Astrocyte (in vitro differentiated cells and primary cell): Measurements from ENCODE around the gene MGAT5. TPM values are rescaled to one million over a fixed set of nuclear protein-coding genes. Genes with fewer than 3 reads are reported as not detected.

Experiments used
- DNase-seq: peaks from one replicate; pipeline ENCODE4 v3.0.0-alpha.2; 2010; ENCODE audit warnings: low read depth
- FAIRE-seq: peaks from 2 replicates; lab custom pipeline; 2011; peaks lifted over from hg19 to GRCh38; lab: Jason Lieb, UNC
- H2AFZ ChIP-seq: 2 replicates; pipeline ENCODE4 v1.6.0; 2012; ENCODE audit warnings: low read depth, low read length, inconsistent platforms
- H3K27ac ChIP-seq: 2 replicates; pipeline ENCODE4 v1.5.1; 2011; ENCODE audit warnings: low read depth, low read length, inconsistent platforms
- H3K27me3 ChIP-seq: 2 replicates; pipeline ENCODE4 v1.6.0; 2011; ENCODE audit warnings: low read length, inconsistent platforms; ENCODE audit not compliant: insufficient read depth
- H3K36me3 ChIP-seq: 2 replicates; pipeline ENCODE4 v1.5.1; 2011; ENCODE audit warnings: low read length, inconsistent platforms; ENCODE audit not compliant: insufficient read depth
- H3K4me1 ChIP-seq: 2 replicates; pipeline ENCODE4 v1.5.1; 2011; ENCODE audit warnings: low read length, inconsistent platforms; ENCODE audit not compliant: insufficient read depth
- H3K4me2 ChIP-seq: 2 replicates; pipeline ENCODE4 v1.6.0; 2012; ENCODE audit warnings: low read length, inconsistent platforms
- H3K4me3 ChIP-seq: 2 replicates; pipeline ENCODE4 v1.5.1; 2011; ENCODE audit warnings: low read depth, mild to moderate bottlenecking, low read length, inconsistent platforms; ENCODE audit not compliant: insufficient read depth
- H3K79me2 ChIP-seq: 2 replicates; pipeline ENCODE4 v1.6.0; 2012; ENCODE audit warnings: mild to moderate bottlenecking, low read length, inconsistent platforms; ENCODE audit not compliant: insufficient read depth
- H3K9ac ChIP-seq: 2 replicates; pipeline ENCODE4 v1.6.0; 2012; ENCODE audit warnings: mild to moderate bottlenecking, low read length, inconsistent platforms
- H3K9me3 ChIP-seq: 2 replicates; pipeline ENCODE4 v1.5.1; 2012; ENCODE audit warnings: low read depth, mild to moderate bottlenecking, low read length, inconsistent platforms; ENCODE audit not compliant: insufficient read depth
- H4K20me1 ChIP-seq: 2 replicates; pipeline ENCODE4 v1.6.0; 2012; ENCODE audit warnings: low read length, inconsistent platforms; ENCODE audit not compliant: insufficient read depth
- H3K27ac Mint-ChIP-seq: one replicate; pipeline ENCODE4 v1.8.0; 2021; ENCODE audit warnings: mild to moderate bottlenecking, mixed read lengths; ENCODE audit not compliant: unreplicated experiment
- H3K27me3 Mint-ChIP-seq: one replicate; pipeline ENCODE4 v1.8.0; 2021; ENCODE audit warnings: low read depth, mixed read lengths; ENCODE audit not compliant: unreplicated experiment
- H3K36me3 Mint-ChIP-seq: one replicate; pipeline ENCODE4 v1.8.0; 2021; ENCODE audit warnings: low read depth, mixed read lengths; ENCODE audit not compliant: unreplicated experiment
- H3K4me1 Mint-ChIP-seq: one replicate; pipeline ENCODE4 v1.8.0; 2021; ENCODE audit warnings: low read depth, mixed read lengths; ENCODE audit not compliant: unreplicated experiment
- H3K4me3 Mint-ChIP-seq: one replicate; pipeline ENCODE4 v1.8.0; 2021; ENCODE audit warnings: mild to moderate bottlenecking, moderate library complexity, mixed read lengths; ENCODE audit not compliant: unreplicated experiment
- H3K9me3 Mint-ChIP-seq: one replicate; pipeline ENCODE4 v1.8.0; 2021; ENCODE audit warnings: mild to moderate bottlenecking, mixed read lengths; ENCODE audit not compliant: unreplicated experiment
- CTCF ChIP-seq: IDR thresholded peaks from 2 replicates; pipeline ENCODE4 v1.5.1; 2011; ENCODE audit warnings: low read depth, mild to moderate bottlenecking, inconsistent platforms, low read length, moderate library complexity; ENCODE audit not compliant: insufficient read depth
- EZH2 ChIP-seq: IDR thresholded peaks from 2 replicates; pipeline ENCODE4 v1.6.1; 2012; ENCODE audit warnings: mild to moderate bottlenecking, low read length, inconsistent platforms; ENCODE audit not compliant: insufficient read depth
- total RNA-seq: library from RNA; stranded (reverse); gene quantifications from 2 replicates; pipeline ENCODE4 v1.2.1, GENCODE V29; 2021

Gene MGAT5
- total RNA-seq, 1 donor from 2014 or later = 80.2 TPM

GRCh38 chr2:134225841-134226240 lies 28.0 kb upstream of the MGAT5 start:
- Histone ChIP-seq H3K4me2 (no peak overlapping the region), H3K4me1 (no peaks in the 10 kb centered on the region), H3K4me3 (no peak overlapping the region), H3K79me2 (peaks cover 3% of the 10 kb centered on the region), H3K36me3 (no peaks in the 10 kb centered on the region), H3K27ac (no peak overlapping the region), H3K9ac (no peak overlapping the region), H4K20me1 (peaks cover 10% of the 10 kb centered on the region), H3K9me3 (no peaks in the 10 kb centered on the region), H3K27me3 (no peaks in the 10 kb centered on the region), H2AFZ (no peak overlapping the region)
- DNase-seq (no peak), FAIRE-seq (no peak)
- no peaks in the 10 kb centered on the region for H3K27me3 Mint-ChIP-seq
- peaks cover 6% of the 10 kb centered on the region for H3K9me3 Mint-ChIP-seq
- H3K4me1 Mint-ChIP-seq = peaks cover 8% of the 10 kb centered on the region
- H3K36me3 Mint-ChIP-seq = no peaks in the 10 kb centered on the region
- no peak for TF ChIP-seq EZH2
- no peak for TF ChIP-seq CTCF
- H3K4me3 Mint-ChIP-seq = no peak overlapping the region
- no peak overlapping the region for H3K27ac Mint-ChIP-seq

GRCh38 chr2:134226601-134227000 lies 27.3 kb upstream of the MGAT5 start:
- Mint-ChIP-seq H3K4me1 (peaks cover 8% of the 10 kb centered on the region), H3K36me3 (no peaks in the 10 kb centered on the region), H3K4me3 (no peak overlapping the region), H3K27ac (no peak overlapping the region), H3K27me3 (no peaks in the 10 kb centered on the region), H3K9me3 (peaks cover 6% of the 10 kb centered on the region)
- Histone ChIP-seq H2AFZ (no peak overlapping the region), H3K27me3 (no peaks in the 10 kb centered on the region), H3K79me2 (peaks cover 3% of the 10 kb centered on the region), H3K4me3 (no peak overlapping the region), H4K20me1 (peaks cover 10% of the 10 kb centered on the region), H3K36me3 (no peaks in the 10 kb centered on the region), H3K9me3 (no peaks in the 10 kb centered on the region), H3K27ac (no peak overlapping the region), H3K4me2 (no peak overlapping the region), H3K9ac (no peak overlapping the region), H3K4me1 (peaks cover 3% of the 10 kb centered on the region)
- FAIRE-seq = no peak
- TF ChIP-seq EZH2 (no peak), CTCF (no peak)
- DNase-seq = no peak

- no peaks in the 10 kb centered on the region for H3K27me3 Mint-ChIP-seq
- H3K36me3 Mint-ChIP-seq = no peaks in the 10 kb centered on the region
- H3K36me3 ChIP-seq = no peaks in the 10 kb centered on the region
- H3K4me2 ChIP-seq = no peak overlapping the region
- no peak overlapping the region for H3K27ac Mint-ChIP-seq
- H3K9ac ChIP-seq = no peak overlapping the region
- H3K27me3 ChIP-seq = no peaks in the 10 kb centered on the region
- no peak overlapping the region for H3K27ac ChIP-seq
- peaks cover 14% of the 10 kb centered on the region for H3K4me1 ChIP-seq
- H3K4me1 Mint-ChIP-seq = peaks cover 19% of the 10 kb centered on the region
- peaks cover 10% of the 10 kb centered on the region for H4K20me1 ChIP-seq
- H2AFZ ChIP-seq = no peak overlapping the region
- TF ChIP-seq CTCF (no peak), EZH2 (no peak)
- H3K4me3 Mint-ChIP-seq = no peak overlapping the region
- no peak for FAIRE-seq
- no peak for DNase-seq
- peaks cover 3% of the 10 kb centered on the region for H3K79me2 ChIP-seq
- no peaks in the 10 kb centered on the region for H3K9me3 ChIP-seq
- H3K4me3 ChIP-seq = no peak overlapping the region
- H3K9me3 Mint-ChIP-seq = peaks cover 6% of the 10 kb centered on the region
Observed at GRCh38 chr2:134227666-134228065, 26.2 kb upstream of the MGAT5 start.
